GM12874 (cell line): ENCODE measurements around the gene SPAG8.

Experiments
- TF ChIP-seq, protein P1 (sequence below): IDR thresholded peaks from 2 replicates; pipeline ENCODE4 v1.5.1; 2011; ENCODE audit warnings: low read depth, mild to moderate bottlenecking, control low read depth, low read length, moderate library complexity; ENCODE audit not compliant: insufficient read depth

Gene SPAG8

DNA sequence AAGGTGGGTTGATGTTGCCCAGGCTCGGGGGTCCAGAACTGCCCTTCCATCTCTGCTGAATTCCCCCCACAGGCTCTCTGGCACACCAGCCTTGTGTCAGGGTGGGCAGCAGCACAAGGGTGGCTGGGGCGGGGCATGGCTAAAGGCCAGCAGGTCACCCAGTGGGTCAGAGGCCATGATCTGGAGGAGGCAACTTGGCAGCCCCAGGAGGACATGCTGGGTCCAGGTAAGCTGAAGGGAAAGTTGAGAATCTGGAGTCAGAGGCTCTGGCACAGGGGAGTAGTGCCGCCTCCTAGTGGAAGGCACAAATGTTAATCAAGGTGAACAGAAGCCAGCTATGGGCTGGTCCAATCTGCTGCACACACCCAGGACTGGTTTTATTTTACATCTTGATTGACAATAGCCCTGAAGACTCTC, 23.2 kb upstream of the SPAG8 start:
- TF ChIP-seq, protein P1, sequence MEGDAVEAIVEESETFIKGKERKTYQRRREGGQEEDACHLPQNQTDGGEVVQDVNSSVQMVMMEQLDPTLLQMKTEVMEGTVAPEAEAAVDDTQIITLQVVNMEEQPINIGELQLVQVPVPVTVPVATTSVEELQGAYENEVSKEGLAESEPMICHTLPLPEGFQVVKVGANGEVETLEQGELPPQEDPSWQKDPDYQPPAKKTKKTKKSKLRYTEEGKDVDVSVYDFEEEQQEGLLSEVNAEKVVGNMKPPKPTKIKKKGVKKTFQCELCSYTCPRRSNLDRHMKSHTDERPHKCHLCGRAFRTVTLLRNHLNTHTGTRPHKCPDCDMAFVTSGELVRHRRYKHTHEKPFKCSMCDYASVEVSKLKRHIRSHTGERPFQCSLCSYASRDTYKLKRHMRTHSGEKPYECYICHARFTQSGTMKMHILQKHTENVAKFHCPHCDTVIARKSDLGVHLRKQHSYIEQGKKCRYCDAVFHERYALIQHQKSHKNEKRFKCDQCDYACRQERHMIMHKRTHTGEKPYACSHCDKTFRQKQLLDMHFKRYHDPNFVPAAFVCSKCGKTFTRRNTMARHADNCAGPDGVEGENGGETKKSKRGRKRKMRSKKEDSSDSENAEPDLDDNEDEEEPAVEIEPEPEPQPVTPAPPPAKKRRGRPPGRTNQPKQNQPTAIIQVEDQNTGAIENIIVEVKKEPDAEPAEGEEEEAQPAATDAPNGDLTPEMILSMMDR = peak; percentile 31

DNA sequence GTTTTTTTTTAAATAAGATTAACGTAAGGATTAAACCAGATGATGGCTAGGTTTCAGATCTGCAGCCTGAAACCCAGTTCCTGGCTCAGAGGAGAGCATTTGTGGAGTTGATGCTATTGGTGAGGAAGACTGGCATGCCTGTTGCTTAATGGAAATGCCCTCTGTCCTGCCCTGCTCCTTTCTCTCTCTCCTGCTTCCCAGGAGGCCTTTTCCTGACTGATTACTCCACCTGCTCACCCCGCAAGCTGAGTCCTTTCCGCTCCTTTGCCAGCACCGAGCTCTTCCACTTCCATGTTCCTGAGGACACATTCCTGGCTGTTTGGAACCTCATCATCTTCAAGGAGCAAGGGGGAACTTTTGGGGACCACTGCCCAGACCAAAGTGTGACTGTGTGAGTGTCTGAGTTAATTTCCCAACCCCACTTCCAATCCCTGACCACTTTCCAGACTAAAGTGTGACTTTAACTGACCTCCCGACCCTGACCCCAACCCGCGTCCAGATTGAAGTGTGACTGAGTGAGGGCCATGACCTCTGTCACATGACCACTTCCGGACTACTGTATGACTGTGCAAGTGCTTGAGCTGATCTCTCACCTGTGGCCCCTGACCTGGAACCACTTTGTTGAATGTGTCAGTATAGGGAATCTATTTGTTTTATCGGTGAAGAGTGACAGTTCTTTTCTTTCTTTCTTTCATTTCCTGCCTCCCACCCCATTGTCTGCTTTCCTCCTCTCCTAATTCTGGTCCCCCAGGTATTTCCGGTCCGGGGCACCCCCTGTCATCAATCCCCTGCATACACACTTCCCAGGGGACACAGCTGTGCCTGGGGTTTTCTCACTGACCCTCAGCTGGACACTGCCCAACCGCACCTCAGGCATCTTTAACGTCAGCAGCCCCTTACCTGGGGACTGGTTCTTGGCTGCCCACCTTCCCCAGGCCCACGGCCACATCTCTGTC, 22.5 kb upstream of the SPAG8 start:
- TF ChIP-seq, protein P1 = no peak

DNA sequence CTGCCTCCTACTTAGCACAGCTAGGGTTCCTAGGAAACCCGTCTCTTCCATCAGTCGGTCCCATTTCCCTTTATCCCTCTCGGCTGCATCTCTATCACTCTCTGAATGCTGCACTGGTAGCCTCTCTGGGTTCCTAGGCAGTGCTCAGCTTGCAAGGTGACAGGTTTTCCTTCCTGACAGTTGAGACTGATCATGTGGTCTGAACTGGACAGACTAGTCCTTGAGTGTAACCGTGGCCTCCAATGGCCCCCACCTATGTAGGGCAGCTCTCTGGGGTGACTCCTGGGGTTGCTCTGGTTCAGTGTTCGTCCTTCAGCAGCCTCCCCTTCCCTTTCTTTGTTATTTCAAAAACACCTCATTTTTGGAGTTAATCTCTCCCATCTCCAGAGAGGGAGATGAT, 20.8 kb upstream of the SPAG8 start:
- TF ChIP-seq, protein P1 = no peak

DNA sequence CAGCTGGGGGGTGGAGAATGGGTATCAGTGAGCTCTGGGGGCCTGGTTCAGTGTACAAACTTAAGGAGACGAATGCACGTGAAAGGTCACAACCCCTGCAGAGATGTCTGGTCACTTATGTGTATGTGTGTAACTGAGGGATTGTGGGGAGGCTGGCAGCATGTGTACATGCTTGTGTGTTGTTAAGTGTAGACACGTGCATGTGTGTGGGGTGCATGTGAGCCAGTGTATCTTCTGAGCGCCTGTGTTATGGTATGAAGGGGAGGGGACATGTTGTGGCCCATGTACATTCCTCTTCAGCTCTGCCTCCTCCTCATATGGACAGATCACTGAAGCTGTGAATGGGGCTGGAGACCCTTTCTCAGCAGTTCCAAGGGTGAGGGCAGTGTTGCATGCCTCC, 19.0 kb upstream of the SPAG8 start:
- TF ChIP-seq, protein P1 = no peak

DNA sequence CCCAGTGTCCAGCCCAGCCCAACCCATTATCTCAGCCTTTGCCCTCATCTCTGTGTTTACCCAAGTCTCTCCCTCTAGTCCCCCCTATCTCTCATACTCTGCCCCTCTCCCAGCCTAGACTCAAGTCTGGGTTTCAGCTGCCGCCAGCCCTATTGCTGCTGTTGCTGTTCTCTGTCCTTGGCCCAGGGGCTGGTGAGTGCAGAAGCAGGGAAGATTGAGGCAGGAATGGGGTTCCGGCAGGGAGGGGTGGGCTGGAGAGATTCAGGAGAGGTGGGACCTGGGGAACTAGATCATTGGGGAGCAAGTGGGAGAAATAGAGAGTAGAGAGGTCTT, 17.7 kb upstream of the SPAG8 start:
- TF ChIP-seq, protein P1 = no peak

DNA sequence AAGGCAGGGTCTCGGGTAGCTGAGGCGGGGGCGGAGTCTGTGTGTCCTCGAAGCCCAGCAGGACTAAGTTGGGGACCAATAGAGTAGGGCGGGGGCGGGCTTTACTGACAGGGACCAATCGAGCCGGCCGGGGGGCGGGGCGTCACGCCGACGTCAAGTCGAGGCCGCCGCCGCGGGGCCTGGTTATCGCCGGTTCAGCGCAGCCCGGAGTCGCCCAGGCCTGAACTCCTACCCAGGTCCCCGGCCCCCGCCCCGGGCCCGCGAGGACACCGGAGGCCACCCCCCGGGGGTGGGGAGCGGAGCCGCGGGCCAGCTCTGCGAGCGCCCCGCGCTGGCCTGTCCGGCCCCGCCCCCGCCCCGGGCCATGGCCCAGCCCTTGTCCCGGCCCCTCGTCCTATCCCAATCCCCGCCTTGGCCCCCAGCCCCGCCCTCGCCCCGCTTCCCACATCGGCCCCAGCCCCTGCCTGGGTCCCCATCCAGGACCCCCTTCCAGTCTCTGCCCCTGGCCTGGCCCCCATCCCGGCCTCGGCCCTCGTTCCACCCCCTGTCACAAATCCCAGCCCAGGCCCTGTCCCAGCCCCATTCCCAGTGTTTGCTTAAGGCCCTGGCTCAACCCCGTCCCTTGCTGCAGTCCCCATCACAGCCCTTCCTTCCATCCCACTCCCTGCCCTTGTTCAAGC, 17.2 kb upstream of the SPAG8 start, which contains the start of gene TMEM8B:
Gene TMEM8B, plus strand, starts transcription at position 145 of the 680 bp plus-strand sequence. Its CDS starts 220 bp downstream, at position 365.
- TF ChIP-seq, protein P1 = no peak

DNA sequence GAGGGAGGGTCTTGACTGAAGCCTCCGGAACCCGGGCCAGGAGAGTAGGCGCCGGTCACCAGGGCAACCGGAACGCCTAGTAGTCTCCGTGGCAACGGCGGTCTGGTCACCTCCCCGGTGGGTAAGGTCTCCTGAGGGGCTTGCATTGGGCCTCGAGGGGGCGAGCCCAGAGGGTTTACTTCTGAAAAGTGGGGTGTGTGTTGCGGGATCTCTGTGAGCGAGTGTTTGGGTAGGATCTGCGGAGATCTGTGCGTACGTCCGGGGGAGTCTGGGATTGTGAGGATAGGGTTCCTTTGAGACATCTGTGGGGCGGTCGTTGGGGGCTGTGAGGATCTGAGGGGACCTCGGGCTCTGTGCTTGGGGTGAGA, 16.6 kb upstream of the SPAG8 start, which contains the start of gene FAM221B:
Gene FAM221B, minus strand, starts transcription at position 17 of the 368 bp plus-strand sequence. CDS start 2,571 bp downstream, outside the sequence.
- TF ChIP-seq, protein P1 = no peak
